ENCODE data around the gene TPO. TPM values are rescaled to one million over a fixed set of nuclear protein-coding genes. Genes with fewer than 3 reads are reported as not detected.

The TPO gene
- total and polyA plus RNA-seq, 2 experiments from 2014 or later = 0.37 TPM; not detected in 1

- no peaks in the 10 kb centered on the region for H3K79me2 ChIP-seq
- H3K4me1 ChIP-seq (ENCODE audit: insufficient read depth) = no peaks in the 10 kb centered on the region
- no peaks in the 10 kb centered on the region for H3K36me3 ChIP-seq (replicated peaks; ENCODE audit: insufficient read depth, low read depth)
- 89% methylated on average over 6 of the region's 6 CpGs for WGBS (ENCODE audit: low lambda C conversion rate, missing lambda C conversion rate)
- H3K9me2 ChIP-seq (replicated peaks; ENCODE audit: insufficient read depth) = no peaks in the 10 kb centered on the region
- H3K27ac ChIP-seq = no peak overlapping the region
- no peaks in the 10 kb centered on the region for H3K27me3 ChIP-seq
- H2AFZ ChIP-seq = no peak overlapping the region
- H3K4me3 ChIP-seq = no peak overlapping the region
- TF ChIP-seq EZH2 (IDR thresholded peaks at IDR 0.05; ENCODE audit: borderline replicate concordance) (no peak), CTCF (IDR thresholded peaks at IDR 0.05; ENCODE audit: poor library complexity) (no peak), EZH2phosphoT487 (IDR thresholded peaks at IDR 0.05; ENCODE audit: low read depth, severe bottlenecking, unreplicated experiment) (no peak)
- H3K4me2 ChIP-seq = no peak overlapping the region
- no peaks in the 10 kb centered on the region for H4K20me1 ChIP-seq (ENCODE audit: insufficient read depth, poor library complexity, severe bottlenecking)
- H3K9me3 ChIP-seq (ENCODE audit: low read depth) = no peaks in the 10 kb centered on the region
- no peak for DNase-seq (ENCODE audit: low spot score)
Measured at GRCh38 chr2:1541040-1541439, 127.8 kb downstream of the TPO start.

- H3K36me3 ChIP-seq (replicated peaks; ENCODE audit: insufficient read depth, low read depth) = no peaks in the 10 kb centered on the region
- TF ChIP-seq EZH2 (IDR thresholded peaks at IDR 0.05; ENCODE audit: borderline replicate concordance) (no peak), EZH2phosphoT487 (IDR thresholded peaks at IDR 0.05; ENCODE audit: low read depth, severe bottlenecking, unreplicated experiment) (no peak), CTCF (IDR thresholded peaks at IDR 0.05; ENCODE audit: poor library complexity) (no peak)
- H3K4me2 ChIP-seq = no peak overlapping the region
- H2AFZ ChIP-seq = no peak overlapping the region
- H3K27me3 ChIP-seq = no peaks in the 10 kb centered on the region
- no peak overlapping the region for H3K4me3 ChIP-seq
- WGBS (ENCODE audit: low lambda C conversion rate, missing lambda C conversion rate) = 69% methylated on average over 16 of the region's 16 CpGs
- no peaks in the 10 kb centered on the region for H3K79me2 ChIP-seq
- no peaks in the 10 kb centered on the region for H3K9me2 ChIP-seq (replicated peaks; ENCODE audit: insufficient read depth)
- no peaks in the 10 kb centered on the region for H4K20me1 ChIP-seq (ENCODE audit: insufficient read depth, poor library complexity, severe bottlenecking)
- no peak for DNase-seq (ENCODE audit: low spot score)
- H3K9me3 ChIP-seq (ENCODE audit: low read depth) = no peaks in the 10 kb centered on the region
- H3K27ac ChIP-seq = no peak overlapping the region
- H3K4me1 ChIP-seq (ENCODE audit: insufficient read depth) = no peaks in the 10 kb centered on the region
Measured at GRCh38 chr2:1541819-1542475, 128.7 kb downstream of the TPO start.

DNA sequence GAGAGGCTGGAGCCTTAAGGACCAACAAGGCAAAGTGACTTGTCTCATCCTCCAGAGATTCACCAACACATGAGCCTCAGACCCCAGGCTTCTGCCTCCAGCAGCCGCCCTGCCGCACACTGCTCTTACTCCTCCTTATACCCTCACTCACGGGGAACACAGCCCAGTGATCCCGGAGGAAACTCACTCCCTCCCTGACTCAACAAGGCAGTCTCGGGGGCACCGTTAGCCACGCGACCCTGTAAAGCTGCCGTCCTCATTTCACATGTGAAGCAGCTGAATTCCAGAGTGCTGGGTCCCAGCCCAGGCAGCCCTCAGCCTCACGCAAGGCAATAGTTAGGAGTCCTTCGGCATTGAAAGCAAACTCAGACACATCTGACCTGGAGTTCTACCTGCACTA lies 129.7 kb downstream of the TPO start:
- H2AFZ ChIP-seq = no peak overlapping the region
- H3K4me3 ChIP-seq = no peak overlapping the region
- H3K4me1 ChIP-seq (ENCODE audit: insufficient read depth) = no peaks in the 10 kb centered on the region
- TF ChIP-seq EZH2 (IDR thresholded peaks at IDR 0.05; ENCODE audit: borderline replicate concordance) (no peak), EZH2phosphoT487 (IDR thresholded peaks at IDR 0.05; ENCODE audit: low read depth, severe bottlenecking, unreplicated experiment) (no peak), CTCF (IDR thresholded peaks at IDR 0.05; ENCODE audit: poor library complexity) (no peak)
- H3K9me3 ChIP-seq (ENCODE audit: low read depth) = no peaks in the 10 kb centered on the region
- 76% methylated on average over 11 of the region's 11 CpGs for WGBS (ENCODE audit: low lambda C conversion rate, missing lambda C conversion rate)
- no peak for DNase-seq (ENCODE audit: low spot score)
- H3K9me2 ChIP-seq (replicated peaks; ENCODE audit: insufficient read depth) = no peaks in the 10 kb centered on the region
- H3K79me2 ChIP-seq = no peaks in the 10 kb centered on the region
- H3K27me3 ChIP-seq = no peaks in the 10 kb centered on the region
- H4K20me1 ChIP-seq (ENCODE audit: insufficient read depth, poor library complexity, severe bottlenecking) = no peaks in the 10 kb centered on the region
- no peak overlapping the region for H3K4me2 ChIP-seq
- H3K36me3 ChIP-seq (replicated peaks; ENCODE audit: insufficient read depth, low read depth) = no peaks in the 10 kb centered on the region
- H3K27ac ChIP-seq = no peak overlapping the region

Data from hepatocyte (in vitro differentiated cells).